H7 (cell line): ENCODE measurements around the gene OGFOD1. TPM values are rescaled to one million over a fixed set of nuclear protein-coding genes. Genes with fewer than 3 reads are reported as not detected.
"Not testable (repeated sequence)": the region's sequence is repeated elsewhere in the genome, so short reads cannot be mapped to it uniquely, and the experiment has no call there.

ENCODE experiments used
- DNase-seq: peaks from one replicate; pipeline ENCODE4 v3.0.0; 2012
- H3K27me3 ChIP-seq: 2 replicates; pipeline ENCODE4 v1.6.0; 2011; ENCODE audit warnings: mild to moderate bottlenecking, low read length; ENCODE audit not compliant: control insufficient read depth, insufficient read depth
- H3K36me3 ChIP-seq: replicated peaks from 2 replicates; pipeline ENCODE4 v1.5.1; 2011; ENCODE audit warnings: low read length; ENCODE audit not compliant: control insufficient read depth, insufficient read depth
- H3K4me3 ChIP-seq: 2 replicates; pipeline ENCODE4 v1.5.1; 2011; ENCODE audit warnings: low read depth, mild to moderate bottlenecking, control low read depth, low read length, moderate library complexity; ENCODE audit not compliant: insufficient read depth
- total RNA-seq: library from RNA; depleted of rRNA; stranded (reverse); fragments of >200 nt; shearing (Covaris generic); gene quantifications from 2 replicates; pipeline ENCODE4 v1.2.3, GENCODE V29; 2014

The OGFOD1 gene
- total RNA-seq, 1 experiment from 2014 or later = 74.1 TPM

GRCh38 chr16:56480776-56481467, 29.6 kb downstream of the OGFOD1 start:
- Histone ChIP-seq H3K27me3 (no peaks in the 10 kb centered on the region), H3K36me3 (peaks cover 11% of the 10 kb centered on the region), H3K4me3 (no peak overlapping the region)
- DNase-seq = no peak

- no peak for DNase-seq
- Histone ChIP-seq H3K27me3 (no peaks in the 10 kb centered on the region), H3K36me3 (peaks cover 8% of the 10 kb centered on the region), H3K4me3 (no peak overlapping the region)
Observed at GRCh38 chr16:56481468-56482122, 30.2 kb downstream of the OGFOD1 start.

- Histone ChIP-seq H3K4me3 (no peak overlapping the region), H3K36me3 (peaks cover 4% of the 10 kb centered on the region), H3K27me3 (no peaks in the 10 kb centered on the region)
- no peak for DNase-seq
Observed at GRCh38 chr16:56482683-56483236, 31.4 kb downstream of the OGFOD1 start.

GRCh38 chr16:56483394-56483793, 32.0 kb downstream of the OGFOD1 start:
- Histone ChIP-seq H3K4me3 (no peak overlapping the region), H3K36me3 (peaks cover 1% of the 10 kb centered on the region), H3K27me3 (no peaks in the 10 kb centered on the region)
- DNase-seq = no peak

- no peaks in the 10 kb centered on the region for H3K36me3 ChIP-seq
- DNase-seq = no peak
- no peaks in the 10 kb centered on the region for H3K27me3 ChIP-seq
- no peak overlapping the region for H3K4me3 ChIP-seq
Observed at GRCh38 chr16:56488035-56488434, 36.7 kb downstream of the OGFOD1 start.

- H3K4me3 ChIP-seq, DNase-seq, H3K36me3 ChIP-seq, H3K27me3 ChIP-seq: not testable (repeated sequence)
Observed at GRCh38 chr16:56488868-56489267, 37.5 kb downstream of the OGFOD1 start.

- Histone ChIP-seq H3K27me3 (no peaks in the 10 kb centered on the region), H3K4me3 (no peak overlapping the region), H3K36me3 (no peaks in the 10 kb centered on the region)
- no peak for DNase-seq
Observed at GRCh38 chr16:56491657-56492261, 40.4 kb downstream of the OGFOD1 start.

GRCh38 chr16:56493126-56493525, 41.8 kb downstream of the OGFOD1 start:
- no peaks in the 10 kb centered on the region for H3K36me3 ChIP-seq
- no peak overlapping the region for H3K4me3 ChIP-seq
- DNase-seq = no peak
- no peaks in the 10 kb centered on the region for H3K27me3 ChIP-seq

GRCh38 chr16:56493815-56494214, 42.5 kb downstream of the OGFOD1 start:
- no peaks in the 10 kb centered on the region for H3K36me3 ChIP-seq
- H3K27me3 ChIP-seq = no peaks in the 10 kb centered on the region
- no peak for DNase-seq
- H3K4me3 ChIP-seq = no peak overlapping the region

GRCh38 chr16:56505181-56505580, 53.8 kb downstream of the OGFOD1 start:
- H3K4me3 ChIP-seq = no peak overlapping the region
- H3K36me3 ChIP-seq = peaks cover 1% of the 10 kb centered on the region
- H3K27me3 ChIP-seq = no peaks in the 10 kb centered on the region
- no peak for DNase-seq

GRCh38 chr16:56506941-56507340, 55.6 kb downstream of the OGFOD1 start:
- no peak overlapping the region for H3K4me3 ChIP-seq
- DNase-seq = no peak
- no peaks in the 10 kb centered on the region; the same call in none of the 2 replicates for H3K36me3 ChIP-seq
- no peaks in the 10 kb centered on the region for H3K27me3 ChIP-seq

- DNase-seq = no peak
- no peaks in the 10 kb centered on the region; the same call in none of the 2 replicates for H3K36me3 ChIP-seq
- H3K4me3 ChIP-seq = no peak overlapping the region
- no peaks in the 10 kb centered on the region for H3K27me3 ChIP-seq
Observed at GRCh38 chr16:56510544-56510943, 59.2 kb downstream of the OGFOD1 start.

- Histone ChIP-seq H3K27me3 (no peaks in the 10 kb centered on the region), H3K4me3 (no peak overlapping the region), H3K36me3 (no peaks in the 10 kb centered on the region; the same call in none of the 2 replicates)
- no peak for DNase-seq
Observed at GRCh38 chr16:56512025-56512424, 60.7 kb downstream of the OGFOD1 start.

GRCh38 chr16:56513091-56513490, 61.7 kb downstream of the OGFOD1 start:
- no peaks in the 10 kb centered on the region; the same call in none of the 2 replicates for H3K36me3 ChIP-seq
- DNase-seq = no peak

GRCh38 chr16:56513972-56514371, 62.6 kb downstream of the OGFOD1 start:
- DNase-seq = peak; percentile 60
- Histone ChIP-seq H3K4me3 (no peak overlapping the region), H3K36me3 (no peaks in the 10 kb centered on the region; the same call in none of the 2 replicates), H3K27me3 (no peaks in the 10 kb centered on the region)

More at GRCh38 chr16:56513091-56513490, 61.7 kb downstream of the OGFOD1 start:
- H3K4me3 ChIP-seq = no peak overlapping the region
- H3K27me3 ChIP-seq = no peaks in the 10 kb centered on the region
